HG03469 (cell line): ENCODE measurements around the gene SVEP1.
"Not testable (repeated sequence)": the region's sequence is repeated elsewhere in the genome, so short reads cannot be mapped to it uniquely, and the experiment has no call there.

Experiments used
- ATAC-seq: cut with Tn5 transposase; IDR thresholded peaks from one replicate; pipeline ENCODE4 v1.9.1; 2021; ENCODE audit warnings: mild to moderate bottlenecking, moderate library complexity, moderate number of reproducible peaks; ENCODE audit not compliant: unreplicated experiment

SVEP1 gene

DNA sequence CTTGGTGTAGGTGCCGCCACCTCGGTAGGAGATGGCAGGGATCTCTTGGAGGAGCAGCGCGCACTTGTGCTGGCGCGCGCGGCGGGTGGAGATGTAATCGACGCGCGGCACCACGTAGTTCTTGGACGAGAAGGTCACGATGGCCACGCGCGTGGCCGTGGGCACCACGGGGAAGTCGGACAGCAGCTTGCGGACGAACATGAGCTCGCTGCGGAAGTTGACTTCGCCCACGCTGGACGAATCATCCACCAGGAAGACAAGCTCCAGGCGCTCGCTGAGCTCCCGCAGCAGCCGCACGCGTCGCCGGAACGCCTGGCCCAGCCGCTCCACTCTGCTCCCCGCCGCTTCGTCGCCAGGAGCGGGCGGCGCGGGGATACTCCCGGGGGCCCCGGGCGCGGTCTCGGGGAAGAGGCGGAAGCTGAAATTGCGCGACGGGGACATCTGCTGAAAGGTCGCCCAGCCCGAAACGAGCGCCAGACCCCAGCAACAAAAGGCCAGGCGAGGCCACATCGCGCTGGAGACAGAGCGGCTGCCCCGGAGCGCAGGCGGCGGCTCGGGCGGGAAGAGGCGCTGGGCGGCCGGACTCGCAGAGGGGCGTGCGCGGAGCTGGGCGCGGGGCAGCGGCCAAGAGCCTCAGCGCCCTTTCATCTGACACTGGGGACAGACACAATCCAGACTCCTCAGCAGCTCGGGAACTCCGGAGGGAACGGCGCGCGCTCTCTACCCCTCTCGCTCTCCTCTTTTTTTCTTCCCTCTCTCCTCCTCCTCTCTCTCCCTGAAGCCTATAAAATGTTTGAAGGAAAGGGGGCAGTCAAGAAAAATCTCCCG is at the start of gene SVEP1:
TSS of gene SVEP1 (minus strand) at position 708 of the 828 bp plus-strand sequence. CDS start at position 510, 198 bp downstream.
- ATAC-seq, result no peak

DNA sequence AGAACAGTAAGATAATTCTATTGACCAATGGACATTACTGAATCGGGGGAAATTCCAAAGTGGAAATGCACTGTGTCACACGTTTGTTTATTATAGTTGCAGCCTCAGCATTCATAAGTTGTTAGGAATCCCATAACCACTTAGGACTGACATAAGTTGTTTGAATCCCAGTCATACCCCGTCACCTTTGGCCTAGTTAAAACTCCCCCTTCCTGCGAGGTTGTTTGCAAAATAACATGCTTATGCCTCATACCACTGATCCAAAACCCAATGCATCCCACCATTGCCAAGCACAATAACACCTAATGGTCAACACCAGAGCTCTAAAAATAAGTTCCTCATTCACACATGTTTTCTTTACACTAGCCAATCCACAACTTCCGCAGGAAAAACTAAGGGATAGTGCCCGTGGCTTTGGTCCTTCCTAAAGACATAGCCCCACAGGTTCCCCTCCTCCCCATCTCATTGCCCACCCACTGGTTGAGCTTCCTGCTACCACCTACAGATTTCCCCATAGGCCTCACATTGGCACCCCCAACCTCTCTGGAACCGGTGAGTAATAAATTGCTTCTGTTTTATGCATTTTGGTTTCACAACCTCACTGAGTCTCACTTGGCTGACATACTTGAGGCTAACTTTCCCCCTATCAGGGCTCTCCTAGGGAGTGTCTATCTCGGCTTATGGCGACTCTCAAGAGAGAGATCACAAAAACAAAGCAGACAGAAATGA is 46.7 kb upstream of the SVEP1 start:
- peak; percentile 94 for ATAC-seq

DNA sequence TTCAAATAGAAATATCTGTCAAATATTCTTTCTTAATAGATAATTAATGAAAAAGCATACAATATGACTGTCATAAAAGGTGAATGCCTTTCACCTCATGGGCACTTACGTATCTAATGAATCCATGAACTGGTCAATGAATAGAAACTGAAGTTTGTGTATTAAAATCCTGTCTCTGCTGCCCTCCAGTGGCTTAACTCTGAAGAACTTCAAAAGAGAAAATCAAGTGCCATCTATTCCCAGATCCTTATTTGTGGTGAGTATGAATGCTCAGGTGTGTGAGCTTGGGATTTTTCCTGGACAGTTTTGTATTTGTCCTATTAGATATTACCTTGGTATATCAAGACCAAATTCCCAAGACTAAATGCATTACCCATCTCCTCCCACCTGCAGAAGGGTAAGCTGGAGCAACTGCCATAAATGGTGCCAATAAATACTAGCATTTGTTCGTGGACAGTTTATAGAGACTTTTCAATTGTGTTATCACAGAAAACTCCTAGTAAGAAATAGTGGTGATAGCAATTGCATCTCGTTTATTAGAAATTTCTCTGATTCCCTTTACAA is 44.0 kb upstream of the SVEP1 start:
- no peak for ATAC-seq

DNA sequence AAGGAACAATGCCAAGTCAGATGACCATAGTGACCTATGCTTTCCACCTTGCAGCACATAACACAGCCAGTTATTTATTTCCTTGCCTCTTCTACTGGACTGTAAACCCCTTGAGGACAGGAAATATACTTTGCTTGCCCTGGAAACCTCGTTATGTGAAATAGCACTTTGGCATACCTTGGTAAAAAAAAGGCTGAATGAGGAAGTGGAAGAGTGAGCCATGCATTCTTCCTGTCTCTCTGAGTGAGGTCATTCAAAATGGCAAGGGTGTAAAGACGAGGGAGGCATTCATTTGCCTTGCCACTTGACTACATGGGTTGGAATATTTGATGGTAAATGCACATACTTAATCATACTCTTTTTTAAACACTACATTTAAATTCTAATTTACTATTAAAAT is 42.8 kb upstream of the SVEP1 start:
- no peak for ATAC-seq

DNA sequence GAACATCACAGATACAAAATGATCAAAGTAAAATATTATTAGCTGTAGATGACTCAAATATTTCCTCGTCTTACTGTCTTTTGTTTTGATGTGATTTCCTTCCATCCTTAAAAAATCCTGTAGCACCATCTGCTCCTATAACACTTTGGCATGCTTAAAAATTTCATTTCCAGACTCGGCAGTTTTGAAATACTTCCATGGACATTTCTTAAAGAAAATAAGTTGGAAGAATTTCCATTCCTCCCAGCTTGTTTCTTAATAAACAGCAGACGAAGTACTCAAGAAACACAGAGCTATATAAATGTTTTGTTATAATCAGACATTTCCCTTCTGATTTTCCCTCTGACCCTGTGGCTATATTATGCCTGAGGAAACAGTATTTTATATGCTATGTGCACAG is 41.2 kb upstream of the SVEP1 start:
- ATAC-seq, result no peak

DNA sequence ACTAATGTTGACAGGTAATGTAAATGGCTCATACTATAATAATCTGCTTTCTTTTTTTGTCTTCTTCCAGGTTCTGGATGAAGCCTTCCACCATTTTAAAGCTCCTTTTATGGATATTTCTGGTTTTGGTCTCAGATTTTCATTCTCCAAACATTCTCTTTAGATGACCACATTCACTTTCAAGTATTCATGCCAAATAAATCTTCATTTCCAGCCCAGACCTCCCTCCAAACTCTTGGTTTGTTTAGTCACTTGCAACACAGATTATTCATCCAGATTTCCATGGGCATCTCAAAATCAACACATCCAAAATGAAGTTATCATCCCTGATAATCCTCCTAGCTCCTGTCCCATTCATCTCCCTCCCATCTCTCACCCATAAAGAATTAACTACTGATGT is 40.3 kb upstream of the SVEP1 start:
- no peak for ATAC-seq

DNA sequence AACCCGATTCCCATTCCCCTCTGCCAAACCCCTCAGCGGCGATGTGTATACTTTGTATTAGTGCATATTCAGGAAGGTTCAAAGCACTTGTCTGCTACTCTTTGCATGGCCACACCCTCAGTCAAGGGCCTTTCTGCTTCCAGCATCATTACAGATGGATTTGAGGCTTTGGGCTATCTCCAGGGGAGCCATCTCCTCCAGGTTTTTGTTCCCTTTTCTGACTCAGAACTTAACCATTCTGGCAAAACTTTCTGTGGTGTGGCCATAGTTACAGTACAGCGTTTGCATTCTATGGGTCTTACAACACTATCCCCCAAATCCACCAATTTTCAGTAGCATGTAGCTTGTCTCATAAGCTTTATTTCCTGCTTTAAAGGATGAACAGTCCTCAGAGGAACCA is 36.0 kb upstream of the SVEP1 start:
- ATAC-seq, result no peak

DNA sequence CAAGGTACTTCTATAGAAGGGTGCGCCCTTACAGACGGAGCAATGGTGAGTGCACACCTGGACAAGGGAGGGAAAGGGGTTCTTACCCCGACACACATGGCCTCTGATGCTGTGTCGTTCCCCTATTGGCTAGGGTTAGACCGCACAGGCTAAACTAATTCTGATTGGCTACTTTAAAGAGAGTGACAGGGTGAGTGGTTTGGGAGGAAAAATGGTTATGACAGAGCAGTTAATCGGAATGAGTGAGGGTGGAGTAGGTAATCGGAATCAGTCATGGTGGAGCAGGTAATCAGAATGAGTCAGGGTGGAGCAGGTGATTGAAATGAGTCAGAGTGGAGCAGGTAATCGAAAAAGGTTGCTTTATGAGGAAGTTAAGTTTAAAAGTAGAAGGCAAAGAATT is 35.0 kb upstream of the SVEP1 start:
- not testable (repeated sequence) for ATAC-seq

DNA sequence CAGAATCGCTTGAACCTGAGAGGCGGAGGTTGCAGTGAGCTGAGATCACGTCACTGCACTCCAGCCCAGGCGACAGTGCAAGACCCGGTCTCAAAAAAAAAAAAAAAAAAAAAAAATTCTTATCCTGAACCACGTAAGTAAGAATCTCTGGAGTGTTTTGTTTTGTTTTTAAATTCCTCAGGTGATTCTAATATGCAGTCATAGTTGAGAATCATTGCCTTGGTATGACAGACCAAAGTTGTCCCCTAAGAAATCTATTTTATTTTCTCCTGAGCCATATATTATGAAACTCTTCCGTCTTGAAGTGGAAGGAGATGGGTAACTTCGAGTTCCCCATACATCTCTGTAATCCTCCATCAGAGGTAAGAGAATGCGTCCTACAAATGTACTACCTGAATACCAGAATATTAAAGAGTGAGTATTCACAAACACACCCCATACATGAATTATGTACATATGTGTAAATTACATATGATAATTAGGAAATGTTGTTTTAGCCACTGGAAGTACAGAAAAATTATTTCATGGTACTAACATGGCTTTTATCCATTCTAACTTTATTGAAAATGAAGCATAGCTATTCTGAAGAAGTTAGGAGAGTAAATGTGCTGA is 26.7 kb upstream of the SVEP1 start:
- ATAC-seq, result no peak

DNA sequence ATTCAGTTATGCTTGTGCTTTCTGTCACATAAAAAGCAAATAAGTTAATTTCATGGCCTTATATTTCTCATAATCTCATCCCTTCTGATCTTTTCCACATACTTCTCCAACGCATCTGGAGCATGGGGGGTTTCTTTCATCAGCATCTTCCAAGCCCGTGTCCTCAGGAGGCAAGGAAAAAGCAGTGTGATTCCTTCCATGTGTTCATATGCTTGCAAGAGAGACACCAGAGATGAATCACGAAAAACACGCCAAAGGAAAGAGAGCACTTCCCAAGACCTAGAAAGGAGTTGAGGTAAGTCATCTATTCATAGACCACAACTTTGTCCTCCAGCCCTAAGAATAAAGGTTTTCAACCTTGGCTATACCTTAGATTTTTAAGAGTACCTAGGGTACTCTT is 26.0 kb upstream of the SVEP1 start:
- ATAC-seq, result no peak

DNA sequence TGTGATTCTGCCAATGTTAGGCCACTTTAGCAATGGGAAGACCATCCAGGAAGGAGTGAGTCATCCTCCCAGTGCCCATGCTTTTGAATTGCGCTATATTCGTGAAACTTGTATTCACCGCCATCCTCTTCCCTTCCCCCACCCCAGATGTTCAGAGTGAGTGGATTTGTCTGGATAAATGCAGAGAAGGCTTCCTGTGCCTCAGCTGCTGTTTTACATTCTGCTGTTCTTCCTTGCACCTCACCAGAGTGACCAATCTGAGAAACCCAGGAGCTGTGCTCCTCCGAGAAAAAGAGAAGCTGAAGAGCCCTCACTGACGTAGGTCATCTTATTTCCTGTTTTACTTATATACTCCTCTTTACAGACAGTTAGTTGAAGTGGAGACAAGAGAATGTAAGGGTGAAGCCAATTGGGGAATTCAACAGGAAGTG is 24.6 kb upstream of the SVEP1 start:
- ATAC-seq, result no peak

DNA sequence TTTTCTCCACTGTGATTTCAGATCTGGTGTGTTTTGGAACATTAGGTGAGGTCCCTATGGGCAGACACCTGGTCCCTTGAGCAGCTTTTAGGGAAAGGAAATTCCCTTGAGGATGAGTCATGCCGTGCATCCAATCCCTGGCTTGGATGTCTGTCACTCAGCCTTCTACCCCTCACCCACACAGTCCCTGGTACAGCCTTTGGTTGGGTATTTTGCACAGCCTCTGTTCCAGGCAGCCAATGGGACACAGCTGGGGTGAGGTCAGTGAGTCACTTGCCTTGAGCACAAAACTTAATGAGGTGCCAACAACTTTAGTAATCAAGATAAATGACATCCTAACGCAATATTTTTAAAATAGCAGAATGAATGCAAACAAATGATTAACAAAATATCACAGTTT is 22.7 kb upstream of the SVEP1 start:
- ATAC-seq, result no peak

DNA sequence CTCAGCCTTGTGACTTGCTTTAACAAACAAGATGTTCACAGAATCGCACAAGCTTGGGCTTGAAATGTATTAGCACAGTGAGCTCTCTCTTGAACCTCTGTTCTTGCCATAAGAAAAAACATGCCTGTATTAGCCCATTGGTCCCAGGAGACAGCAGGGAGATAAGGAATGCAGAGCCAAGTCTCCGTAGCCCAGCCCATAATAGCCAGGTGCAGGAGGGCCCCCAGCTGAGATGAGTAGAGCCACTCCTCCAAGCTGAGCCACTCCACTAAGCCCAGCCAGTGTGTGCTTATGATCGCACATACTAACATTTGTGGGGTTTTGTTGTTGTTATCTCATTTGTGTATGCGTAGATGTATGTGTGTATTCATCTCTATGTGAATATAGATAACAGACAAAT is 21.6 kb upstream of the SVEP1 start:
- no peak for ATAC-seq

DNA sequence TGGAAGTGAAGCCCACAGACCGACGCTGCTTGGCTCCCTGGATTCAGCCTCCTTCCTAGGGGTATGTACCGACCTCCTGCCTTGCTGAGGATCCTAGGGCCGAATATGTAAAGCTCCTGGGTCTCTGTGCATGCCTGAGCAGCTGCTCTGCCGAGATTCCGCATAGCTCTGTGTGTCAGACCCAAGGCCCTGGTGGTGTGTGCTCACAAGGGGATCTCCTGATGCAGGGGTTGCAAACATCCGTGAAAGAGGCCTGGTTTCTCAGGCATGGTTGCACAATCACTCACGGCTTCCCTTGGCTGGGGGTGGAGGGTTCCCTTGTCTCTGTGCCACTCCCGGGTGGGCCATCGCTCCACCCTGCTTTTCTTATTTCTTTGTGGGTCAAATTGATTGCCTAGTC is 19.9 kb upstream of the SVEP1 start:
- ATAC-seq, result no peak

DNA sequence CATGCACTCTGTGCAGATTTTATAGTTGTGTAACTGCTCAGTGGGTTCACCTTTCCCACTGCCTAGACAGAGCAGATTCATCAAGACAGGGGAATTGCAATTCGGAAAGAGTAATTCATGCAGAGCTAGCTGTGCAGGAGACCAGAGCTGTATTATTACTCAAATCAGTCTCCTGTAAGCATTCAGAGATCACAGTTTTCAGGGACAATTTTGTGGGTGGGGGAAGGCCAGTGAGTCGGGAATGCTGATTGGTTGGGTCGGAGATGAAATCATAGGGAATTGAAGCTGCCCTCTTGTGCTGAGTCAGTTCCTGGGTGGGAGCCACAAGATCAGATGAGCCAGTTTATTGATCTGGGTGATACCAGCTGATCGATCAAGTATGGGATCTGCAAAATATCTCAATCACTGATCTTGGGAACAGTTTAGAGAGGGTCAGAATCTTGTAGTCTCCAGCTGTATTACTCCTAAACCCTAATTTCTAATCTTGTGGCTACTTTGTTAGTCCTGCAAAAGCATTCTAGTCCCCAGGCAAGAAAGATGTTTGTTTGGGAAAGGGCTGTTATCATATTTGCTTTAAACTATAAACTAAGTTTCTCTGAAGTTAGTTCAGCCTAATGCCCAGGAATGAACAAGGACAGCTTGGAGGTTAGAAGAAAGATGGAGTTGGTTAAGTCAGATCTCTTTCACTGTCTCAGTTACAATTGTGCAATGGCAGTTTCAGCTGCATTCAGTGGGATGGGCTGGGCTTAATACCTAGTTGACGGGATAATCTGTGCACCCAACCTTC is 12.7 kb upstream of the SVEP1 start:
- no peak for ATAC-seq

DNA sequence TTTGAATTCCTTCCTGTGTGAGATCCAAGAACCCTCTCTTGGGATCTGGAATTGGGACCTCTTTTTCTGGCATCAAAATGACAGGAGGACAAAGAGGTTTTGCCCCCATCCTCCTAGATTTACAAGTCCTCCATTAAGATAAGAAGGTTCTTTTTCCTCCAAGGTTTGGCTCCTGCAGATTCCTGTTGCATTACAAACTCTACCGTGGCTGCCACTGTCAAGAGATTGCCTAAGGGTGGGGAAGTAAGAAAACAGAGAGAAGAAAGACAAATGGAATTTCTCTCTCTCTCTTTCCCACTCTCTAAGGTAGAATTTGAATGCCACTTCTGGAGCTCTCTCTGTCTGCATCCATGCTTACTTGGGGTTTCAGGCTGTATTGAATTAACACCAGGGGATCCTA is 12.0 kb upstream of the SVEP1 start:
- no peak for ATAC-seq

DNA sequence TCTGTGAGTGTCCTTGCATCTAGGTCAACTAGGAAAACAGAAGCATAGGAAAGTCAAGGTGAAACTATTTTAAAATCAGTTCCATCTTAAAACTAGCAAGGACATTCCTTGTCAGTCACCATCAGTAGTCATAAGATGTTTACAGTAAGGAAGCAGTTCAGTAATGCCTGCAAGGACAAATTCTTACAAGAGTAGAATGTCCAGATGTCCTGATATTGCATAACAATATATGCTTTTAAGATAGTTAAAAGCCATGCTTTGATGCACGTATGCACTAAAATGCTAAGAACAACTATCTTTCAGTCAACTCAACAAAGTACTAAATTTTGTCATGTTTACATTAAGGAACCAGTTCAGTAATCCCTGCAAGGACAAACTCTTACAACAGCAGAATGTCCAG is 11.3 kb upstream of the SVEP1 start:
- no peak for ATAC-seq

DNA sequence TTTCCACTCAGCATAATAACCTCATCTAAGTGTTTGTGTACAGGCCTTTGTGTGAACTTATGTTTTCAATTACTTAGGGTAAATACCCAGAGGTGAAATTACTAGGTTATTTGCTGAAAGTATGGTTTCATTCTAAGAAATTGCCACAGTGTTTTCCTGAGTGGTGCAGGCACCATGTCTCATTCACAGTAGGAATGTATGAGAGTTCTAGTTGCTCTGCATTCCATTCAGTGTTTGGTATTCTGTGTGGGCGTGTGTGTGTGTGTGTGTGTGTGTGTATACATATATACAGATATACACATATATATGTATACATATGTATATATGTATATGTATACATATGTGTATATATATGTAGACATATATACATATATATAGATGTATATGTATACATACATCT is 8.8 kb upstream of the SVEP1 start:
- ATAC-seq, result no peak

DNA sequence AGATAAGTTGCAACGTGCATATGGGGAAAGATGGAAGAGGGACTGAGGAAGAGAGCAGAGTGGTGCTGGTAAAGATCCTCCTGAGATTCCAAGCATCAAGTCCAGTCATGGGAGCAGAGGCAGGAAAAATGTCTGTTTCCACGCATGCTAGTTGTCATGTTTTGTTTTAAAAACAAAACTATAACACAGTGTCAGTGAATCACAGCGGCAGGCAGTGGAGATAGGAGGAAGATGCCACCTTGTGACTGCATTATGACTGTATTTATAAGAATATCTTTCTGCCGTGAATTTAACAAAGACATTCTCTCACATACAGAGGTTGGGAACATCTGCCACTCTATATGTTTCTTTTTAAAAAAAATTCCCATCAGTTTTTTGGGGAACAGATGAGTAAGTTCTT is 3.7 kb upstream of the SVEP1 start:
- no peak for ATAC-seq

DNA sequence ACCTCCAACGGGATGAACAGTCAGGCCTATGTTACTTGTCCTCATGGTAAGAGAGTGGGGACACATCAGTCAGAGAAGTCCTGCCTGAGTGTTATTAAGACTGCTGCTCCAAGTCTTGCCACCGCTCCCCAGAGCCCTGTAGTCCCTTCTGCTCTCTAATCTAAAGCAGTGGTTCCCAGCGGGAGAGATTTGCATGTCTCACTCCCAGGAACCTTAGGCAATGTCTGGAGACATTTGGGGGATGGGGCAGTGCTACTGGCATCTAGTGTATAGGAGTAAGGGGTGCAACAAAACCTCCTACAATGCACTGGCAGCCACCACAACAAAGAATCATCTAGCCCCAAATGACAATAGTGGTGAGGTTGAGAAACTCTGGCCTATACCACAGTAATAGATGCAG is 2.6 kb upstream of the SVEP1 start:
- no peak for ATAC-seq

DNA sequence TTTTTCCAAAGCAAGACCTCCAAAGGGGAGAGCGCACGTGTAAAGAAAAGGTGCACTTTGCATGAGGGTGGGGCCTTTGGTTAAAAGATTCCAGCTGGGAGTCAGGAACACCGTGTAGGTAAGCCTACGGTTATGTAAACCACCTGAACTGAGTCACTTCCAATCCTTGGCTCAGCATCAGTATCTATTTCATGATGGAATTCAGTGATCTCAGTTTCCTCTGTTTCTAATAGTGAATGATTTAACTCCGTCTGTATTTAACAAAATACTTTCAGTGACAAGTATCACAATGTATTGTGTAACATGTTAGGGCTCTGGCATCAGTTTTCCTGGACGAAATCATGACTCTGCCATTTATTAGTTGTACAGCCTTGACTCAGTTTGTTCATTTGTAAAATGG is 1.3 kb upstream of the SVEP1 start:
- no peak for ATAC-seq
